Caco-2 (cell line): ENCODE measurements around the gene CROCC. TPM values are rescaled to one million over a fixed set of nuclear protein-coding genes. Genes with fewer than 3 reads are reported as not detected.

Source experiments
- BruUV-seq: library from RNA; stranded (reverse); fragments of 400-500 nt; replicated peaks from 2 replicates; lab custom pipeline; 2021; lab: Mats Ljungman, UMichigan
- CTCF ChIA-PET: fragments of 300-600 bp; sonication (Branson Sonifier 250); formaldehyde crosslinking; loops from one replicate; lab custom pipeline; 2022; ENCODE audit warnings: antibody characterized with exemption; lab: Charles Lee
- POLR2A ChIA-PET: fragments of 300-600 bp; sonication (Branson Sonifier 250); formaldehyde crosslinking; loops from one replicate; lab custom pipeline; 2022; ENCODE audit warnings: antibody characterized with exemption; lab: Charles Lee
- DNase-seq, 2 experiments: peaks; one replicate each; pipeline versions ENCODE4 v3.0.0 to v3.0.0-alpha.2; 2020 to 2022
- H3K27me3 ChIP-seq: replicated peaks from 2 replicates; pipeline ENCODE4 v1.6.0; 2011; ENCODE audit warnings: low read length; ENCODE audit not compliant: control insufficient read depth, insufficient read depth
- H3K36me3 ChIP-seq: 2 replicates; pipeline ENCODE4 v1.5.1; 2011; ENCODE audit warnings: low read length; ENCODE audit not compliant: control insufficient read depth, insufficient read depth
- H3K4me1 ChIP-seq: fragments of 250-450 bp; sonication (Bioruptor Pico); 2 replicates; pipeline ENCODE4 v1.5.1; 2020; ENCODE audit warnings: mild to moderate bottlenecking
- H3K4me3 ChIP-seq: 2 replicates; pipeline ENCODE4 v1.5.1; 2011; ENCODE audit warnings: low read depth, mild to moderate bottlenecking, control low read depth, low read length
- H3K9me3 ChIP-seq: fragments of 250-450 bp; sonication (Bioruptor Pico); 2 replicates; pipeline ENCODE4 v1.5.1; 2020; ENCODE audit warnings: mild to moderate bottlenecking, moderate library complexity
- H3K27ac Mint-ChIP-seq: one replicate; pipeline ENCODE4 v1.8.0; 2022; ENCODE audit warnings: mixed read lengths; ENCODE audit not compliant: unreplicated experiment
- H3K27me3 Mint-ChIP-seq: one replicate; pipeline ENCODE4 v1.8.0; 2022; ENCODE audit warnings: mixed read lengths; ENCODE audit not compliant: insufficient read depth, unreplicated experiment
- H3K36me3 Mint-ChIP-seq: one replicate; pipeline ENCODE4 v1.8.0; 2022; ENCODE audit warnings: mild to moderate bottlenecking, mixed read lengths; ENCODE audit not compliant: insufficient read depth, unreplicated experiment
- H3K4me1 Mint-ChIP-seq: one replicate; pipeline ENCODE4 v1.8.0; 2022; ENCODE audit warnings: low read depth, mixed read lengths; ENCODE audit not compliant: unreplicated experiment
- H3K4me3 Mint-ChIP-seq: one replicate; pipeline ENCODE4 v1.8.0; 2022; ENCODE audit warnings: mild to moderate bottlenecking, moderate library complexity, mixed read lengths; ENCODE audit not compliant: unreplicated experiment
- H3K9me3 Mint-ChIP-seq: one replicate; pipeline ENCODE4 v1.8.0; 2022; ENCODE audit warnings: mixed read lengths; ENCODE audit not compliant: unreplicated experiment
- CTCF ChIP-seq, 2 experiments: fragments of 200-600 bp in 1 of 2; IDR thresholded peaks; 1 replicate in 1 of 2; 2 replicates in 1 of 2; pipeline versions ENCODE4 v1.5.1 to v1.8.0; 2011 to 2022; ENCODE audit warnings: antibody characterized with exemption in 1 of 2, control low read depth in 1 of 2, inconsistent platforms in 1 of 2, low read depth in 1 of 2, low read length in 1 of 2, mild to moderate bottlenecking in 1 of 2, moderate library complexity in 1 of 2; ENCODE audit not compliant: insufficient read depth in 1 of 2, severe bottlenecking in 1 of 2, unreplicated experiment in 1 of 2
- intact Hi-C: fragments of 100-400 bp; cut with micrococcal nuclease; formaldehyde crosslinking; loops from one replicate; pipeline ENCODE4 v1.10.0; 2022; ENCODE audit not compliant: unreplicated experiment
- total RNA-seq: library from RNA; stranded (reverse); gene quantifications from 2 replicates; pipeline ENCODE4 v1.2.3, GENCODE V29; 2022

CROCC gene
- total RNA-seq, 1 experiment from 2014 or later: 7.6 TPM

- TF ChIP-seq CTCF (IDR thresholded peaks at IDR 0.05; ENCODE audit: insufficient read depth in 1 of 2, low read depth in 1 of 2, low read length in 1 of 2, severe bottlenecking in 1 of 2, unreplicated experiment in 1 of 2): no peak
- no peaks in the 10 kb centered on the region for H3K9me3 ChIP-seq
- H3K4me3 Mint-ChIP-seq: no peak overlapping the region
Observed at GRCh38 chr1:17013491-17014320, 92.0 kb downstream of the CROCC start.

GRCh38 chr1:17014671-17015567 lies 93.2 kb downstream of the CROCC start:
- no peaks in the 10 kb centered on the region for H3K27me3 Mint-ChIP-seq
- Histone ChIP-seq H3K9me3 (no peaks in the 10 kb centered on the region), H3K4me1 (peaks cover 23% of the 10 kb centered on the region), H3K27me3 (no peaks in the 10 kb centered on the region), H3K4me3 (no peak overlapping the region), H3K36me3 (no peaks in the 10 kb centered on the region)
- no peak for TF ChIP-seq CTCF (IDR thresholded peaks at IDR 0.05; ENCODE audit: insufficient read depth in 1 of 2, low read depth in 1 of 2, low read length in 1 of 2, severe bottlenecking in 1 of 2, unreplicated experiment in 1 of 2)
- peaks cover 10% of the 10 kb centered on the region for H3K4me1 Mint-ChIP-seq
- H3K36me3 Mint-ChIP-seq: peaks cover 18% of the 10 kb centered on the region
- intact Hi-C loops: no loop called here
- ChIA-PET POLR2A (no interaction called here), CTCF (interaction anchor here (0.6 kb wide), 1 partner anchor 61 kb away, joined by 6 read pairs; no protein-coding TSS in a partner anchor)
- no peak overlapping the region for H3K4me3 Mint-ChIP-seq
- H3K27ac Mint-ChIP-seq: no peak overlapping the region
- DNase-seq: peak in 1 of 2 experiments; percentile 3
- no peaks in the 10 kb centered on the region for H3K9me3 Mint-ChIP-seq
- BruUV-seq: no TSS peak

More at GRCh38 chr1:17013491-17014320, 92.0 kb downstream of the CROCC start:
- intact Hi-C loops: no loop called here
- Mint-ChIP-seq H3K27me3 (no peaks in the 10 kb centered on the region), H3K4me1 (peaks cover 10% of the 10 kb centered on the region), H3K36me3 (peaks cover 9% of the 10 kb centered on the region), H3K9me3 (no peaks in the 10 kb centered on the region), H3K27ac (no peak overlapping the region)
- no peak overlapping the region for H3K4me3 ChIP-seq
- no peaks in the 10 kb centered on the region for H3K36me3 ChIP-seq
- ChIA-PET POLR2A (interaction anchor here (0.6 kb wide), 1 partner anchor 32 kb away, joined by 14 read pairs; no protein-coding TSS in a partner anchor), CTCF (interaction anchor here (0.6 kb wide), 1 partner anchor 54 kb away, joined by 3 read pairs; no protein-coding TSS in a partner anchor)
- H3K4me1 ChIP-seq: peaks cover 23% of the 10 kb centered on the region
- peak in 1 of 2 experiments; percentile 11 for DNase-seq
- BruUV-seq: no TSS peak
- H3K27me3 ChIP-seq: no peaks in the 10 kb centered on the region

GRCh38 chr1:17016317-17016661 lies 94.6 kb downstream of the CROCC start:
- BruUV-seq: no TSS peak
- H3K4me1 Mint-ChIP-seq: peaks cover 10% of the 10 kb centered on the region
- H3K9me3 ChIP-seq: no peaks in the 10 kb centered on the region
- DNase-seq: peak in 1 of 2 experiments; percentile 6
- H3K27me3 ChIP-seq: no peaks in the 10 kb centered on the region
- H3K9me3 Mint-ChIP-seq: no peaks in the 10 kb centered on the region
- peaks cover 23% of the 10 kb centered on the region for H3K4me1 ChIP-seq
- H3K27ac Mint-ChIP-seq: peak overlapping the region; percentile 84
- no peak overlapping the region for H3K4me3 ChIP-seq
- H3K36me3 ChIP-seq: no peaks in the 10 kb centered on the region; the same call in 1 of the 2 replicates
- no peaks in the 10 kb centered on the region for H3K27me3 Mint-ChIP-seq
- CTCF ChIA-PET: no interaction called here
- intact Hi-C loops: no loop called here
- H3K4me3 Mint-ChIP-seq: no peak overlapping the region
- H3K36me3 Mint-ChIP-seq: peaks cover 25% of the 10 kb centered on the region
- TF ChIP-seq CTCF (IDR thresholded peaks at IDR 0.05; ENCODE audit: insufficient read depth in 1 of 2, low read depth in 1 of 2, low read length in 1 of 2, severe bottlenecking in 1 of 2, unreplicated experiment in 1 of 2): no peak
- POLR2A ChIA-PET: interaction anchor here (0.8 to 1.0 kb wide), 2 partner anchors 9 to 111 kb away, joined by 3 to 5 read pairs; no protein-coding TSS in a partner anchor
